ENCODE data around the gene EMILIN3. TPM values are rescaled to one million over a fixed set of nuclear protein-coding genes. Genes with fewer than 3 reads are reported as not detected.
"Not testable (repeated sequence)": the region's sequence is repeated elsewhere in the genome, so short reads cannot be mapped to it uniquely, and the experiment has no call there.

Gene EMILIN3
- total and polyA plus RNA-seq, 2 of the 8 experiments (the other 6 are each of a cell fraction or from before 2014, with no cell fraction given) = 3.8 to 5.2 TPM

- TF ChIP-seq, protein P1, sequence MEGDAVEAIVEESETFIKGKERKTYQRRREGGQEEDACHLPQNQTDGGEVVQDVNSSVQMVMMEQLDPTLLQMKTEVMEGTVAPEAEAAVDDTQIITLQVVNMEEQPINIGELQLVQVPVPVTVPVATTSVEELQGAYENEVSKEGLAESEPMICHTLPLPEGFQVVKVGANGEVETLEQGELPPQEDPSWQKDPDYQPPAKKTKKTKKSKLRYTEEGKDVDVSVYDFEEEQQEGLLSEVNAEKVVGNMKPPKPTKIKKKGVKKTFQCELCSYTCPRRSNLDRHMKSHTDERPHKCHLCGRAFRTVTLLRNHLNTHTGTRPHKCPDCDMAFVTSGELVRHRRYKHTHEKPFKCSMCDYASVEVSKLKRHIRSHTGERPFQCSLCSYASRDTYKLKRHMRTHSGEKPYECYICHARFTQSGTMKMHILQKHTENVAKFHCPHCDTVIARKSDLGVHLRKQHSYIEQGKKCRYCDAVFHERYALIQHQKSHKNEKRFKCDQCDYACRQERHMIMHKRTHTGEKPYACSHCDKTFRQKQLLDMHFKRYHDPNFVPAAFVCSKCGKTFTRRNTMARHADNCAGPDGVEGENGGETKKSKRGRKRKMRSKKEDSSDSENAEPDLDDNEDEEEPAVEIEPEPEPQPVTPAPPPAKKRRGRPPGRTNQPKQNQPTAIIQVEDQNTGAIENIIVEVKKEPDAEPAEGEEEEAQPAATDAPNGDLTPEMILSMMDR (IDR thresholded peaks at IDR 0.05; ENCODE audit: control extremely low read depth in 1 of 3, insufficient read depth in 1 of 3, low read depth in 1 of 3, low read length in 3 of 3) = no peak
These were observed 52.2 kb downstream of the EMILIN3 start (continued) for GRCh38 chr20:41314386-41314785.

GRCh38 chr20:41312009-41312408 lies 54.6 kb downstream of the EMILIN3 start:
- H2AK5ac ChIP-seq (ENCODE audit: low read depth, low read length); POLR2A ChIA-PET (ENCODE audit: partially characterized antibody); H4K5ac ChIP-seq (ENCODE audit: insufficient read length, low read depth, low read length); H3K4me2 ChIP-seq (ENCODE audit: insufficient read depth in 1 of 2, low read depth in 2 of 2, low read length in 2 of 2); H4K91ac ChIP-seq (replicated peaks; ENCODE audit: insufficient read length, low read length); H2BK20ac ChIP-seq (ENCODE audit: low read length); H3K56ac ChIP-seq (replicated peaks; ENCODE audit: insufficient read length, low read depth, low read length); H3K14ac ChIP-seq (ENCODE audit: insufficient read length); H3K9me3 ChIP-seq (ENCODE audit: insufficient read depth in 2 of 2, low read depth in 1 of 2, low read length in 1 of 2); H3K4me3 ChIP-seq (ENCODE audit: extremely low read depth in 1 of 4, insufficient read depth in 2 of 4, low read depth in 3 of 4, low read length in 4 of 4); H4K8ac ChIP-seq (ENCODE audit: extremely low read depth, insufficient read depth, low read length); H3K79me1 ChIP-seq (ENCODE audit: low read depth, low read length); H2BK12ac ChIP-seq (ENCODE audit: low read depth, low read length); H2BK5ac ChIP-seq (ENCODE audit: low read depth, low read length); H2AFZ ChIP-seq (ENCODE audit: low read length); H3K79me2 ChIP-seq (ENCODE audit: control insufficient read depth in 1 of 2, insufficient read depth in 2 of 2, low read length in 2 of 2); H3K23ac ChIP-seq (ENCODE audit: insufficient read length); H2BK120ac ChIP-seq (replicated peaks; ENCODE audit: low read depth, low read length); H3K36me3 ChIP-seq (ENCODE audit: control insufficient read depth in 2 of 4, insufficient read depth in 4 of 4, low read length in 3 of 4); H3K27me3 ChIP-seq (replicated peaks in 1 of 4; ENCODE audit: control insufficient read depth in 3 of 4, extremely low read depth in 1 of 4, insufficient read depth in 3 of 4, low read length in 3 of 4); H3K4ac ChIP-seq (replicated peaks; ENCODE audit: insufficient read length, low read depth, low read length); H3K4me1 ChIP-seq (replicated peaks in 1 of 4; ENCODE audit: control insufficient read depth in 3 of 4, insufficient read depth in 4 of 4, low read length in 3 of 4); H3K18ac ChIP-seq (ENCODE audit: extremely low read depth, low read length); H3K9ac ChIP-seq (replicated peaks in 1 of 4; ENCODE audit: extremely low read depth in 1 of 4, low read depth in 3 of 4, low read length in 3 of 4); H2BK15ac ChIP-seq (ENCODE audit: low read length); H4K20me1 ChIP-seq (replicated peaks in 1 of 2; ENCODE audit: control insufficient read depth in 1 of 2, insufficient read depth in 2 of 2, low read length in 2 of 2); H3K27ac ChIP-seq (ENCODE audit: low read depth, low read length); FAIRE-seq; H3K23me2 ChIP-seq (ENCODE audit: low read depth, low read length); DNase-seq (ENCODE audit: low read depth in 1 of 2, low spot score in 2 of 2): not testable (repeated sequence)
- WGBS, 2 experiments (ENCODE audit: extremely low coverage in 1 of 2, insufficient coverage in 1 of 2, insufficient read length in 1 of 2, insufficient replicate concordance in 2 of 2, low coverage in 1 of 2, low lambda C conversion rate in 2 of 2, missing lambda C conversion rate in 1 of 2) = 86% methylated on average over 6 of the region's 6 CpGs; no CpG with 5 or more reads in 1 of the 2 experiments
- CTCF ChIA-PET (ENCODE audit: partially characterized antibody) = interaction anchor here (0.9 to 1.7 kb wide), 6 partner anchors 14 to 64 kb away, joined by 3 to 7 read pairs (median 4); no protein-coding TSS in a partner anchor

Data from H1 (cell line).